ENCODE results near the gene EEIG1. TPM values are rescaled to one million over a fixed set of nuclear protein-coding genes. Genes with fewer than 3 reads are reported as not detected.

EEIG1 gene
- total RNA-seq, 2 donors from 2014 or later, result 23.4 to 84.6 TPM

DNA sequence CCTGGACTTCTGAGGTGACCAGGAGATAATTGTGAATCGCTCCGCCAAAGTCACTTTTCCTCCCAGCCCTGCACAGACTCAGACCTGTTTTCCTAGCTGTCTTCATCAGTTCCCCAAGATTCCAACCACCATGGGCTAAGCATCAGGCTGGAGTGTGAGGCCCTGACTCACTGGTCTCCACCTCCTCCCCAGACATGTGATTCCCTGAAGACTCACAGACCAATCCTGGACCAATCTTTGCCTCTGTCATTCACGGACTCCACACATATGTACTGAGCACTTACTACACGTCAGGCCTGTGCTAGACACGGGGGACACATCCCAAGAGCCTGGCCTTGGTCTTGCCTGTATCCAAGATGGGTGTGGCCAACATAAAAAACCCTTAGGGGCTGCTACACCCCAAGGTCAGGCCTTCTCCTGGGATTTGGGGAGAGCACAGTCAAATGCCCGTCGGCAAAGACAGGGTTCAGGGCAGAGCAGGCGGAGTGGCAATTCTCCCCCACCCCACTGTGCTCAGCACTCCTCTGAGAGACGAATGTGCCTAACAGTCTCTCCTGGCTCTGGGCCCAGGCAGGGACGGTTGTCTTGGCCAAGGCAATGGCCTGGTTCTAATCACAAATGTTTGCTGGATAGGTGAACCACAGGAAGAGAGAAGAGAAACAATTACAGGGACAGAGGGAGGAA is 11.9 kb downstream of the EEIG1 start:
- H3K27ac ChIP-seq, result peak overlapping the region; percentile 90 to 92
- peaks cover 83% of the 10 kb centered on the region for H3K4me1 ChIP-seq (replicated peaks)
- peak; percentile 83 for DNase-seq (ENCODE audit: low spot score)
- H3K36me3 ChIP-seq, result no peaks in the 10 kb centered on the region
- H3K4me3 ChIP-seq, result no peak overlapping the region
- intact Hi-C loops (cut with DNase I), result loop anchor here (10.0 kb wide), 1 partner anchor 126 kb away; no protein-coding TSS in a partner anchor
- no peaks in the 10 kb centered on the region for H3K9me3 ChIP-seq
- TF ChIP-seq POLR2AphosphoS5 (IDR thresholded peaks at IDR 0.05), result no peak
- TF ChIP-seq, protein P1, sequence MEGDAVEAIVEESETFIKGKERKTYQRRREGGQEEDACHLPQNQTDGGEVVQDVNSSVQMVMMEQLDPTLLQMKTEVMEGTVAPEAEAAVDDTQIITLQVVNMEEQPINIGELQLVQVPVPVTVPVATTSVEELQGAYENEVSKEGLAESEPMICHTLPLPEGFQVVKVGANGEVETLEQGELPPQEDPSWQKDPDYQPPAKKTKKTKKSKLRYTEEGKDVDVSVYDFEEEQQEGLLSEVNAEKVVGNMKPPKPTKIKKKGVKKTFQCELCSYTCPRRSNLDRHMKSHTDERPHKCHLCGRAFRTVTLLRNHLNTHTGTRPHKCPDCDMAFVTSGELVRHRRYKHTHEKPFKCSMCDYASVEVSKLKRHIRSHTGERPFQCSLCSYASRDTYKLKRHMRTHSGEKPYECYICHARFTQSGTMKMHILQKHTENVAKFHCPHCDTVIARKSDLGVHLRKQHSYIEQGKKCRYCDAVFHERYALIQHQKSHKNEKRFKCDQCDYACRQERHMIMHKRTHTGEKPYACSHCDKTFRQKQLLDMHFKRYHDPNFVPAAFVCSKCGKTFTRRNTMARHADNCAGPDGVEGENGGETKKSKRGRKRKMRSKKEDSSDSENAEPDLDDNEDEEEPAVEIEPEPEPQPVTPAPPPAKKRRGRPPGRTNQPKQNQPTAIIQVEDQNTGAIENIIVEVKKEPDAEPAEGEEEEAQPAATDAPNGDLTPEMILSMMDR (IDR thresholded peaks at IDR 0.05), result peak in 1 of 4 experiments; percentile 7
- no peaks in the 10 kb centered on the region for H3K27me3 ChIP-seq (replicated peaks; ENCODE audit: insufficient read depth)
- WGBS, result 30% methylated on average over 10 of the region's 10 CpGs

GRCh38 chr9:127968042-127968441 is 12.7 kb downstream of the EEIG1 start:
- no peaks in the 10 kb centered on the region for H3K36me3 ChIP-seq
- TF ChIP-seq POLR2A (IDR thresholded peaks at IDR 0.05) (peak; percentile 14), POLR2AphosphoS5 (IDR thresholded peaks at IDR 0.05) (peak; percentile 48)
- TF ChIP-seq, protein P1 (IDR thresholded peaks at IDR 0.05), result no peak
- no peak for DNase-seq (ENCODE audit: low spot score)
- no peaks in the 10 kb centered on the region for H3K9me3 ChIP-seq
- H3K4me3 ChIP-seq, result no peak overlapping the region
- peaks cover 84% of the 10 kb centered on the region for H3K4me1 ChIP-seq (replicated peaks)
- 30% methylated on average over 3 of the region's 3 CpGs for WGBS
- intact Hi-C loops (cut with DNase I), result loop anchor here (10.0 kb wide), 1 partner anchor 127 kb away; no protein-coding TSS in a partner anchor
- peak overlapping the region; percentile 90 to 92 for H3K27ac ChIP-seq
- no peaks in the 10 kb centered on the region for H3K27me3 ChIP-seq (replicated peaks; ENCODE audit: insufficient read depth)

GRCh38 chr9:127967151-127967809 is 13.5 kb downstream of the EEIG1 start:
- no peak overlapping the region for H3K4me3 ChIP-seq
- H3K27ac ChIP-seq, result peak overlapping the region; percentile 90 to 92
- intact Hi-C loops (cut with DNase I), result loop anchor here (10.0 kb wide), 1 partner anchor 128 kb away; no protein-coding TSS in a partner anchor
- no peaks in the 10 kb centered on the region for H3K36me3 ChIP-seq
- H3K9me3 ChIP-seq, result no peaks in the 10 kb centered on the region
- H3K27me3 ChIP-seq (replicated peaks; ENCODE audit: insufficient read depth), result no peaks in the 10 kb centered on the region
- no peak for TF ChIP-seq POLR2AphosphoS5 (IDR thresholded peaks at IDR 0.05)
- TF ChIP-seq, protein P1 (IDR thresholded peaks at IDR 0.05), result no peak
- no peak for TF ChIP-seq POLR2A (IDR thresholded peaks at IDR 0.05)
- H3K4me1 ChIP-seq (replicated peaks), result peaks cover 77% of the 10 kb centered on the region
- DNase-seq (ENCODE audit: low spot score), result no peak
- 55% methylated on average over 8 of the region's 9 CpGs for WGBS

DNA sequence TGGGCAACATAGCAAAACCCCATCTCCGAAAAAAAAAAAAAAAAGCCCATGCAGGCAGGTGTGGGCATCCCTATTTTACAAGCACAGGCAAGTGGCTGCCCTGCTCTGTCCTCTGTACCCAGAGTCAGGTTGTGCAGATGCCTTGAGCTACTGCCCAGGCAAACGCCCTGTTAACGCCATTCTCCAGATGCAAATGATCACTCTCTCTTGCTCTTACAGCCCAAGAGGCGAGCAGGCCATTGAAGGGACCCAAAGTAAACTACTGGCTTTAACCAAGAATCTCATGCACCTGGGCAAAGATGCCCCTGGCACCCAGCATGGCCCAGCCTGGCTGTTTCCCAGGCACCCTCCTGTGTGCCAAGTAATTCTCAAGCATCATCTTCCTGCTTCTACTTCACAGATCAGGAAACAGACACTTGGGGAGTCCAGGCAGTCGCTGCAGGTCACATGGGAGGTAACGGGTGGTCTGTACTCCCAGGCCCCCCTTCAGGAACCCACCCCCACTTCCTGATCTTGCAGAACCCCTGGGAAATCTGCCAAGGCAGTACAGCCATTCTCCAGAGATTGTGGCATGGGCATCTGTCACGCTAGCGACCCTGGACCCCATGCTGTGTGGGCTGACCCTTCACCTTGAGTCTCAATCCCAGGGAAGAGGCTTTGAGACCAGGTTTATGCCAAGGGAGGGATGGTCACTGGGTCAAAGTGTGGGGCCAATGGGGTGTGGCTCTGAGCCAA is 14.2 kb downstream of the EEIG1 start:
- no peaks in the 10 kb centered on the region for H3K36me3 ChIP-seq
- peak; percentile 67 for DNase-seq (ENCODE audit: low spot score)
- no peak overlapping the region for H3K4me3 ChIP-seq
- H3K4me1 ChIP-seq (replicated peaks), result peaks cover 70% of the 10 kb centered on the region
- H3K27me3 ChIP-seq (replicated peaks; ENCODE audit: insufficient read depth), result no peaks in the 10 kb centered on the region
- intact Hi-C loops (cut with DNase I), result loop anchor here (10.0 kb wide), 1 partner anchor 128 kb away; no protein-coding TSS in a partner anchor
- peak; percentile 53 for TF ChIP-seq POLR2AphosphoS5 (IDR thresholded peaks at IDR 0.05)
- TF ChIP-seq, protein P1 (IDR thresholded peaks at IDR 0.05), result no peak
- peak overlapping the region; percentile 90 to 92 for H3K27ac ChIP-seq
- 30% methylated on average over 8 of the region's 8 CpGs for WGBS
- H3K9me3 ChIP-seq, result no peaks in the 10 kb centered on the region

Data from prostate gland (tissue), 2 donors.